NT2/D1 (cell line): ENCODE results near the gene SLC9A3.
"Not testable (repeated sequence)": the region's sequence is repeated elsewhere in the genome, so short reads cannot be mapped to it uniquely, and the experiment has no call there.

ENCODE experiments used
- DNase-seq: peaks from one replicate; pipeline ENCODE4 v3.0.0-alpha.2; 2011; ENCODE audit warnings: low read depth, low spot score
- H3K27me3 ChIP-seq: 2 replicates; pipeline ENCODE4 v1.6.0; 2011; ENCODE audit warnings: mild to moderate bottlenecking; ENCODE audit not compliant: insufficient read length, insufficient read depth
- H3K36me3 ChIP-seq: 2 replicates; pipeline ENCODE4 v1.6.1; 2011; ENCODE audit warnings: mild to moderate bottlenecking, low read length, mixed read lengths; ENCODE audit not compliant: insufficient read depth, insufficient read length
- H3K4me1 ChIP-seq: 2 replicates; pipeline ENCODE4 v1.5.1; 2011; ENCODE audit not compliant: insufficient read depth, insufficient read length
- H3K4me3 ChIP-seq: 2 replicates; pipeline ENCODE4 v1.5.1; 2011; ENCODE audit warnings: low read depth; ENCODE audit not compliant: insufficient read length
- H3K9ac ChIP-seq: 2 replicates; pipeline ENCODE4 v1.6.0; 2011; ENCODE audit warnings: low read depth; ENCODE audit not compliant: insufficient read length
- H3K9me3 ChIP-seq: 2 replicates; pipeline ENCODE4 v1.5.1; 2011; ENCODE audit warnings: mild to moderate bottlenecking, low read length; ENCODE audit not compliant: insufficient read depth
- SUZ12 ChIP-seq: IDR thresholded peaks from 2 replicates; pipeline ENCODE4 v1.6.1; 2011; ENCODE audit not compliant: insufficient read length, insufficient read depth; ENCODE audit errors: extremely low read depth
- YY1 ChIP-seq: IDR thresholded peaks from 2 replicates; pipeline ENCODE4 v1.6.1; 2011; ENCODE audit not compliant: insufficient read length, insufficient read depth
- ZNF274 ChIP-seq: IDR thresholded peaks from 2 replicates; pipeline ENCODE4 v1.6.1; 2011; ENCODE audit warnings: mild to moderate bottlenecking, low read depth, low read length

SLC9A3 gene

DNA sequence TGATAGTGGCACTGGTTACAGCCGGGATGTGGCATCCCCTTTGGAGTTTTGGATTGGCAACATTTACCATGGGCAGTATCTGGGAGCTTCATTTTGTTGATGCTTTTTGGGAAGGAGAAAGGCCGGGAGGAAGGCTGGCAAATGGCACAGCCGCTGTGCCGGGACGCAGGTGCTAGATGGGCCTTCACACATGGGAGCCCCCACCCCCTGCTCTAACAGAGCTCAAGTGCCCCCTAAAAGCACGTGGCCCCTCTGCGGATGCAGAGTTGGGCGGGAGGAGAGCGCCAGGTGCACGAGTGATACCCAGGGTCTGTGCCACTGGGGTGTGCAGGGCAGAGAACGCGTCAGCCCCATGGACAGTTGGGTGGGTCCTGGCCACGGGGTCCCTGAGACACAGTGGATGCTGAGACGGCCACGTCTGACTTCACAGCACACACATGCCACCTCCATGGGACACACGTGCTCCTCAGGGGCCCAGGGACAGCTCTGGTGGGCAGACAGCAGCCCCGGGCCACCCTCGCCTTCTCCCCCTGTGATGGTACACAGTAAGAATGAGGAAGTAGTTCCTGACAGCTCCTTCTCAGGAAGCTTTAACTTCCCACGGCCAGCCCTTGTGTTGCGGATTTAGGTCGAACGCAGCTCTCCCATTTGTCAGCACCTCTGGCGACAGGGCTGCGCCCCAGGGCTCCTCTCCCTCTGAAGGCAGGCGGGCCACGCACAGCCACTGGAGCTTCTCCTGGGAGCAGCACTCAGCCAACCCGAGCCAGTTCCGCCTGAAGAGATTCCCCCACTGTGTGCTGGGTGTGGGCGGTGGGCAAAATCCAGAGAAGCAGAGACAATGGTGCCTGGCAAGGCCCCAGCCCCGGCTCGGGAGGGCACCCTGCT lies 10.8 kb downstream of the SLC9A3 start:
- peaks cover 6% of the 10 kb centered on the region for H3K27me3 ChIP-seq
- peaks cover 3% of the 10 kb centered on the region for H3K4me1 ChIP-seq
- no peaks in the 10 kb centered on the region for H3K9me3 ChIP-seq
- no peak overlapping the region for H3K4me3 ChIP-seq
- no peak for DNase-seq
- no peaks in the 10 kb centered on the region for H3K36me3 ChIP-seq
- H3K9ac ChIP-seq, result no peak overlapping the region
- TF ChIP-seq SUZ12, result no peak
- no peak for TF ChIP-seq YY1
- no peak for TF ChIP-seq ZNF274

DNA sequence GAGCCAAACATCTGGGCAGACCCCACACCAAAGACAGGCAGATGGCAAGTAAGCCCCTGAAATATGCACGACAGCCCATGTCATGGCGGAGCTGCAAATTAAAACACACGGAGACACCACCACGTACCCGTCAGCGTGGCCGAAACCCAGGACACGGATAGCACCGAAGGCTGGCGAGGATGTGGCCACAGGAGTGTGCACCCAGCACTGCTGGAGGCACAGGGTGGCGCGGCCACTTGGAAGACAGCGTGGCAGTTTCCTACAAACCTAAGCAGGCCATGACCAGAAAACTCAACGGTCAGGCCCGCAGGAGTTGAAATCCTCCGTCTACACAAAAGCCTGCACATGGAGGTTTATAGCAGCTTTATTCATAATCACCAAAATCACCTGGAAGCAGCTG lies 12.8 kb downstream of the SLC9A3 start:
- no peaks in the 10 kb centered on the region for H3K36me3 ChIP-seq
- H3K4me3 ChIP-seq, result no peak overlapping the region
- no peak overlapping the region for H3K9ac ChIP-seq
- no peaks in the 10 kb centered on the region for H3K27me3 ChIP-seq
- peaks cover 3% of the 10 kb centered on the region for H3K4me1 ChIP-seq
- no peak for TF ChIP-seq SUZ12
- no peak for TF ChIP-seq ZNF274
- TF ChIP-seq YY1, result no peak
- no peaks in the 10 kb centered on the region for H3K9me3 ChIP-seq
- no peak for DNase-seq

- Histone ChIP-seq H3K4me3 (no peak overlapping the region), H3K36me3 (no peaks in the 10 kb centered on the region), H3K9me3 (no peaks in the 10 kb centered on the region), H3K9ac (no peak overlapping the region), H3K4me1 (peaks cover 3% of the 10 kb centered on the region), H3K27me3 (no peaks in the 10 kb centered on the region)
- no peak for DNase-seq
- TF ChIP-seq YY1, result no peak
- no peak for TF ChIP-seq ZNF274
- no peak for TF ChIP-seq SUZ12
Measured at GRCh38 chr5:510521-510920, 13.7 kb downstream of the SLC9A3 start.

DNA sequence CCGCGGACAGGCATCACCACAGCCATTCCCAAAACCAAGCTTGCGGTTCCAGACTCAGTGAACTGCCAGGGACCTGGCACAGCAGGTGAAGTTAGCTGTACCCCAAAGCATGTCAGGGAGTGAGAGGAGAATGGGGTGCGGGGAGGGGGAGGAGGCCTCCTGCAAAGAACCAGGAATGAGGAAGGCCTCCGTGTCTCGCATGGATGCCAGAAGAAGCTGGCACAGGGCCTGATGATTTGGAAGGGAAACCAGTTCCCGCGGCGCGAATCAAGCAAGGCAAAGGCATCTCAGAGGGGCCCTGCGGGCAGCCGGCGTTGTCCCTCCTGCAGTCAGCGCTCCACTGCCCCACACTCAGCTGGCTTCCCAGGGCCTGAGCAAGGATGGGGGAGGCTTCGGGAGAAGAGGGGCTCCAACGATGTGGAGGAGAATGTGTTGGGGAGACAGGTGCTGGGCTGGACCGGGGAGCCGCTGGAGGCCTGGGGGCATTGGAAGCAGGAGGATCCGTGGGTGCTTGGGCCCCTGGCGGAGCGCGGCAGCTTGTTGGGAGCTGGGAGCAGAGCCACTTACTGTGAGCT lies 14.6 kb downstream of the SLC9A3 start:
- no peaks in the 10 kb centered on the region for H3K27me3 ChIP-seq
- peaks cover 5% of the 10 kb centered on the region for H3K4me1 ChIP-seq
- TF ChIP-seq SUZ12, result no peak
- no peak for TF ChIP-seq ZNF274
- no peak for TF ChIP-seq YY1
- H3K9me3 ChIP-seq, result no peaks in the 10 kb centered on the region
- no peak for DNase-seq
- no peak overlapping the region for H3K4me3 ChIP-seq
- H3K36me3 ChIP-seq, result no peaks in the 10 kb centered on the region
- no peak overlapping the region for H3K9ac ChIP-seq

GRCh38 chr5:507986-508575 lies 16.2 kb downstream of the SLC9A3 start:
- not testable (repeated sequence) for DNase-seq, H3K36me3 ChIP-seq, H3K4me3 ChIP-seq, H3K9ac ChIP-seq, H3K4me1 ChIP-seq, H3K27me3 ChIP-seq, H3K9me3 ChIP-seq

DNA sequence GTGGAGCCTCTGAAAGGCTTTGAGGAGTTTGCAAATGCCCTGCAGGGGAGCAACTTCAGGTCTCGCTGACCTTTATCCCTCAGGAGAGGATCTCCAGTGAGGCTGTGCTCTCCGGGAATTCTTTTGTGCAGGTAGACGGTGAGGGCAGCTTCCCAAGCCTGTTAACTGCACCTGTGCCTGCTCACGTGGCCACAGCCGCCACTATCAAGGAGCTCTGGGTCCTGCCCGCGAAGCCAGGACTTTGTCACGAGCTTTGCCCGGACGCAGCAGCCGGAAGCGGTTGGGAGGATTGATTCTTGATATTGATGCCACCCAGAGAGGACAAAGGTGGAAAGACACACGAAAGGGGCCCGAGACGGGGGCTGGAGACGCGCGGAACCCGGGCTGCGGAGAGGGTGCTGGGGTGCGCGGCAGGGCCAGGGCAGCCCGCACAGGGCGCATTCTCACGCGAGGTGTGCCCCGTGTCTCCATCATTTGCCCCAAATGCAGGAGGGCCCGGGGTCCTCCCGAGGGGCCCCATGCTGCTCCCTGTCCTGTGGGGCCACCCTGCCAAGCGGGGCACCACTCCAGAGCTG lies 18.2 kb downstream of the SLC9A3 start:
- peaks cover 5% of the 10 kb centered on the region for H3K4me1 ChIP-seq
- DNase-seq, result no peak
- H3K9me3 ChIP-seq, result no peaks in the 10 kb centered on the region
- no peaks in the 10 kb centered on the region for H3K36me3 ChIP-seq
- no peak overlapping the region for H3K4me3 ChIP-seq
- TF ChIP-seq SUZ12 (no peak), ZNF274 (no peak), YY1 (no peak)
- no peak overlapping the region for H3K9ac ChIP-seq
- H3K27me3 ChIP-seq, result no peaks in the 10 kb centered on the region

DNA sequence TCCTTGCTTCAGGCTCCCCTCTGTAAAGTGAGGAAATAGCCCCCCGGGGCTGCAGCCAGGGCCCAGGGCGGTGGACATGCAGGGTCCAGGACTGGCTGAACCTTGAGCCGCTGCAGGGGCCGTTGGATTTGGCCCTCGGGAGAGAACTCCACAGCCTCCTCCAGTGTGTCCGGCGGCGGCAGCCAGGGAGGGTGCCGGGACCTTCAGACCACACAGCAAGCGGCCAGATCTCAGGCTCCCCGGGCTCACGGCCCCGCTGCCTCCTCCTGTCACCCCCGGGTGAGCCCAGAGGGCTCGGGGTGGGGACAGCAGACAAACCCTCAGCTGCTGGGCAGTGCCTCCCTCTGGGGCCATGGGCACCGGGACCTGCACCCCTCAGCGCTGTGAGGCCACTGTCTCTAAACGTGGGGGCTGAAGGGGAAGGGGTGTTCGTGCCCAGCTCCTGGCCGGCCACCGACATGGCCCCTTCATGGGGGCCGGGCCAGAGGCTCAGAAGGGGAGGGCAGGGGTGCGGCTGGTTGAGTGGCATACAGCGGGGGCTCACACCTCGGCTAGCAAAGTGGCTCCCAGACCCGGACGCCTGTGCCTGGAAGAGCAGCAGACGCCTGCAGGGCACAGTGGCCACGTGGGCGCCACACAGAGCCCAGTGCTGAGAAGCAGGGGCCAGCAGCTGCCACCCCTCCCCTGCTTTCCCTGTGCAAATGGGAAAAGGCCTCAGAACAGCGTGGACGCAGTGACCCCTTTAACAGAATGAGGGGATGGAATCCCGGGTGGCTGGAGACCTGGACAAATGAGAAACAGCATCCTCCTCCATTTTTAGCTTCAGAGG lies 19.7 kb downstream of the SLC9A3 start:
- Histone ChIP-seq H3K4me1 (peaks cover 8% of the 10 kb centered on the region), H3K9ac (no peak overlapping the region), H3K27me3 (no peaks in the 10 kb centered on the region), H3K4me3 (no peak overlapping the region), H3K9me3 (no peaks in the 10 kb centered on the region), H3K36me3 (no peaks in the 10 kb centered on the region)
- no peak for DNase-seq
- TF ChIP-seq YY1 (no peak), ZNF274 (no peak), SUZ12 (no peak)
